ENCODE measurements around the gene GNAI1.

Gene GNAI1

DNA sequence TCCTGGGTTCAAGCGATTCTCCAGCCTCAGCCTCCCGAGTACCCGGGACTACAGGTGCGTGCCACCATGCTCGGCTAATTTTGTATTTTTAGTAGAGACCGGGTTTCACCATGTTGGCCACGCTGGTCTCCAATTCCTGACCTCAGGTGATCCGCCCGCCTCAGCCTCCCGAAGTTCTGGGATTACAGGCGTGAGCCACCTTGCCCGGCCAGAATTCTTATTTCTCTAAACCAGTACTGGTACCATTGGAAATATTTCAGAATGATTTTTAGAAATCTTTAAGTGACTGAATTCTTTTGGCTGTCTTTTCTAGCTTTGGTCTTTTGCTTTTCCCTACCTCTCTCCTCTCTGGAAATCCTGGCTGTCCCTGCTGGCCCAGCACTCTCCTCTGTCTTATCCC is 2.8 kb downstream of the GNAI1 start:
- Histone ChIP-seq H3K27ac (no peak overlapping the region), H3K4me3 (no peak overlapping the region)
- TF ChIP-seq, protein P1, sequence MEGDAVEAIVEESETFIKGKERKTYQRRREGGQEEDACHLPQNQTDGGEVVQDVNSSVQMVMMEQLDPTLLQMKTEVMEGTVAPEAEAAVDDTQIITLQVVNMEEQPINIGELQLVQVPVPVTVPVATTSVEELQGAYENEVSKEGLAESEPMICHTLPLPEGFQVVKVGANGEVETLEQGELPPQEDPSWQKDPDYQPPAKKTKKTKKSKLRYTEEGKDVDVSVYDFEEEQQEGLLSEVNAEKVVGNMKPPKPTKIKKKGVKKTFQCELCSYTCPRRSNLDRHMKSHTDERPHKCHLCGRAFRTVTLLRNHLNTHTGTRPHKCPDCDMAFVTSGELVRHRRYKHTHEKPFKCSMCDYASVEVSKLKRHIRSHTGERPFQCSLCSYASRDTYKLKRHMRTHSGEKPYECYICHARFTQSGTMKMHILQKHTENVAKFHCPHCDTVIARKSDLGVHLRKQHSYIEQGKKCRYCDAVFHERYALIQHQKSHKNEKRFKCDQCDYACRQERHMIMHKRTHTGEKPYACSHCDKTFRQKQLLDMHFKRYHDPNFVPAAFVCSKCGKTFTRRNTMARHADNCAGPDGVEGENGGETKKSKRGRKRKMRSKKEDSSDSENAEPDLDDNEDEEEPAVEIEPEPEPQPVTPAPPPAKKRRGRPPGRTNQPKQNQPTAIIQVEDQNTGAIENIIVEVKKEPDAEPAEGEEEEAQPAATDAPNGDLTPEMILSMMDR (IDR thresholded peaks at IDR 0.05) = no peak

DNA sequence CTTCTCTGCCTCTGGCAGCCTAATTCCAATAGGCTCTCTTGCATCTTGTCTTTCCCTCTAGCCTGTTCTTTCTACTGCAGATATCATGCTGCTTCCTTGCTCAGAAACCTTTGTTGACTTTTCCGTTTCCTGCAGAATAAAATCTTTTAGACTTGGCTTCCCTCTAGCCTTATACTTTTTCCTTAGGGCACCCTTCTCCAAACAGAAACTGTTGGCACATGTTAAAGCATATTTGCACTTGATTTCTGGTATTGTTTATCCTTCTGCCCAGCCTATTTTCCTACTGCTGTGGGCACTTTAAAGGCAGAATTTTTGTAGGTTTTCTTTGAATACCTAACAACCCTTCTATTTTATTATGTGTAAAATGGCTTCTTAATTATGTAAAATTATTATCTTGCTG is 4.6 kb downstream of the GNAI1 start:
- Histone ChIP-seq H3K4me3 (no peak overlapping the region), H3K27ac (no peak overlapping the region)
- TF ChIP-seq, protein P1 (IDR thresholded peaks at IDR 0.05) = no peak
- DNase-seq (ENCODE audit: low spot score) = no peak

More for the DNA sequence above, 2.8 kb downstream of the GNAI1 start:
- no peak for DNase-seq (ENCODE audit: low spot score)

DNA sequence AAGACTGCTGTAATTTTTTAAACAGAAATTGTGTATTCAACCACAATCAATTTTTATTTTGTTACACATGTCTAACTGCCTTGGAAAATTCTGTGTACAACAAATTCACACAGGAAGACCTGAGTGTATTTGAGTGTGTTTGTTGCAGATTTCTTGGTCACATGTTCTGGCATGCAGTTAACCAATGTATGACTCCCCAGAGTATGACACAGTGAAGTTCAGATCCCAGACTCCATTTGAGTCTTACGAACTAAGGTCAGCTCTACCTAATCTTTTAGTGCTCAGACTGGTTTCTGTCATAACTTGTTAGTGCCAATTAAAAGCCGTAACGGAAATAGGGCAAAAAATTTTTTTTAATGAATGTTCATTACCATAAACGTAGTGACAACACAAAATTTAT is 5.8 kb downstream of the GNAI1 start:
- Histone ChIP-seq H3K4me3 (no peak overlapping the region), H3K27ac (no peak overlapping the region)
- TF ChIP-seq, protein P1 (IDR thresholded peaks at IDR 0.05) = no peak
- DNase-seq (ENCODE audit: low spot score) = no peak

DNA sequence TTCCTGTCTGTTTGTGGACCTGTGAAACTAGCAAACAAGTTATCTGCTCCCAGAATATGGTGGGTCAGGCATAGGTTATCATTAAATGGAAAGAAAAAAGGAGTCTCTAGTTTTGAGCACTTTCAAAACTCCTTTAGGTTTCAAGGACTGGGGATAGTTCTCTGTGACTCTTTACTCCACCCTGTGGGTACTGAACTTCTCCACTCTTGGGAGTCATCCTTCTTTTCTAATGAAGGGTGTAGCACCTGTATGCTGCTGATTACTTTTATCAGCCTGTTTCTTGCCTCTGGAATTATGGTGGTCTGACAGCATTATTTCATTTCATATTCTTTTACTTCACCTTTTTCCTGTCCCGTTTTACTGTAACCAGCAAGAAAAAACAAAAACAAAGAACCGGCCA is 6.7 kb downstream of the GNAI1 start:
- TF ChIP-seq, protein P1 (IDR thresholded peaks at IDR 0.05) = no peak
- no peak for DNase-seq (ENCODE audit: low spot score)
- no peak overlapping the region for H3K4me3 ChIP-seq
- no peak overlapping the region for H3K27ac ChIP-seq

DNA sequence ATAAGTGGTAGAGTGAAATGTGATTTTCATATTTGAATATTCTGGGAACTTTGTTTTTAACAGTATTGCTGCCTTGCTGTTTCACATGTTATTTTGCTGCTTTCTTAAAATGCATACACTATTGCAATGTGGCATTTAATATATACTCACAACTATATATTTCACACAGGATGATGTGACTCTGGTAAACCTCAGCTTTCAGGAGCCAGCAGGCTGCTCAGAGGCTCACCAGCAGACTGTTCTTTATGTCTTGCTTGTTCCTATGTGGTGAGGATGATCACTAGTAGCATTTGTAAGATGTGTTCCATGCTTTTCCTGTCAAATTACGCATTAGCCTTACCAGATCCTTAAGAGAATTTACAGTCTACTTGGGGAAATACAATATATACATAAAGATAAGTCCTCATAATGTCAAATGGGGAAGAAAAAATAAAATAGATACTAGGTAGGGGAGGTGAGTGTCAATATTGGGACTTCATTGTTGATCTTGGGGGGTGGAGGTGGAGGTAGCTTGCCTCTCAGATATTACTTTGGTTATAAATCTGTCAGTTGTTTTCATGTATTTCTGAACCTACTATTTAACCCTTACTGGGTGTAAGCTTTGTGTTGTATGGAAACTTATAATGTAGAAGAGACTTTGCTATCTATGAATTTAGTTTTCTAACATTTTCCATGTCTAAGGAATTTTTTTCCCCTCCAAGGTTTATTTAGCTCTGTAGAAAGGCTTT is 8.4 kb downstream of the GNAI1 start:
- no peak overlapping the region for H3K4me3 ChIP-seq
- H3K27ac ChIP-seq = no peak overlapping the region
- no peak for DNase-seq (ENCODE audit: low spot score)
- TF ChIP-seq, protein P1 (IDR thresholded peaks at IDR 0.05) = no peak

DNA sequence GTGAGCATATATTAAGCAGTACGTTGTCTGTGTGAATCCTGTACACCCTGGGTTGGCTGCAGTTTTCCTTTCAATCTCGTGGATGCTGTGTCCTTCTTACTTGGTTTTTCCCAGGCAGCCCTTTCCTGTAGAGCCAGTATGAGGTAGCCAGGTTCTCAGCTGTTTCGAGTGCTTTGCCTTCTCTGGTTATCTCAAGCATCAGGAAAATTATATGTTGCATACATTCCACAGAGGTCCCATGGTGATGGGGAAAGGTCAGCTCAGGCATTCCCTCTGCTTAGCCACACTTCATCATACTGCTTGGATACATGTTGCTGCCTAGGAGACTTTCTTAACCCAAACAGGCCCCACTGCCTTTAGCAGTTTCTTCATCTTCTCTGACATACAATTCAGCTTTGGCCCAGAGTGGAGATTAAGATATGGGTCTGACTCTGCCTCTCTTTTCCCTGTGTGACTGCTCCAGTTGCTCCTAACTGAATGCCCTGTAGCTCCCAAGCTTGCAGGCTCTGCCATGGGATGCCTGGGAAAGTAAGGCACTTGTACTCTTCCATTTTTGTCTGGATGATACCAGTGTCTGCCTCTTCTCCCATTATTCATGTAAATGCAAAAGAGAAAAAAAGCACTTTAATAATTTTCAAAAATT is 11.3 kb downstream of the GNAI1 start:
- TF ChIP-seq, protein P1 (IDR thresholded peaks at IDR 0.05) = no peak
- peak overlapping the region; percentile 11 for H3K4me3 ChIP-seq
- H3K27ac ChIP-seq = no peak overlapping the region
- no peak for DNase-seq (ENCODE audit: low spot score)
